SK-N-SH (cell line): ENCODE data around the gene ITGAL.

Source experiments
- CTCF ChIP-seq: fragments of 200-600 bp; sonication (generic); IDR thresholded peaks from 2 replicates; pipeline ENCODE4 v1.6.1; 2017; ENCODE audit warnings: antibody characterized with exemption, mild to moderate bottlenecking, moderate library complexity
- EZH2phosphoT487 ChIP-seq: fragments of 200-600 bp; sonication (generic); IDR thresholded peaks from 2 replicates; pipeline ENCODE4 v1.6.1; 2017; ENCODE audit warnings: low read depth, mixed run types, mild to moderate bottlenecking, antibody characterized with exemption, moderate library complexity, borderline replicate concordance
- IRF3 ChIP-seq: fragments of 150-350 bp; IDR thresholded peaks from 2 replicates; pipeline ENCODE4 v1.6.1; 2016; ENCODE audit warnings: mild to moderate bottlenecking, low read depth, low read length
- POLR2AphosphoS5 ChIP-seq: IDR thresholded peaks from 2 replicates; pipeline ENCODE4 v1.6.1; 2012; ENCODE audit warnings: low read depth, low read length
- RFX5 ChIP-seq: IDR thresholded peaks from 2 replicates; pipeline ENCODE4 v1.6.1; 2012; ENCODE audit warnings: mild to moderate bottlenecking, improper control_type of control experiment, low read length
- RXRA ChIP-seq: IDR thresholded peaks from 2 replicates; pipeline ENCODE4 v1.4.0; 2012; ENCODE audit warnings: low read depth, mild to moderate bottlenecking, borderline replicate concordance

- TF ChIP-seq CTCF (no peak), RXRA (no peak), IRF3 (no peak), POLR2AphosphoS5 (no peak), EZH2phosphoT487 (no peak), RFX5 (no peak)
Measured at GRCh38 chr16:30459456-30459855, 13.1 kb upstream of the ITGAL start.
